T-helper 2 cell treated with Interferon-gamma antibody and Interleukin-4, amounts not matched to agents 100 ng/mL and 5 ng/mL, for 36 hours (primary cell): ENCODE results near the gene PLIN5. TPM values are rescaled to one million over a fixed set of nuclear protein-coding genes. Genes with fewer than 3 reads are reported as not detected.

Source experiments
- intact Hi-C: fragments of 100-400 bp; cut with micrococcal nuclease; formaldehyde crosslinking; loops from one replicate; pipeline ENCODE4 v1.15.1; 2023
- total RNA-seq: library from RNA; stranded (reverse); gene quantifications from 2 replicates; pipeline ENCODE4 v1.2.3, GENCODE V29; 2022

The PLIN5 gene
- total RNA-seq, 1 donor from 2014 or later, result not detected

GRCh38 chr19:4524808-4525562 is 10.0 kb downstream of the PLIN5 start:
- intact Hi-C loops, result loop anchor here (2.0 kb wide), 1 partner anchor 258 kb away; no protein-coding TSS in a partner anchor

- intact Hi-C loops, result loop anchor here (2.0 kb wide), 1 partner anchor 257 kb away; no protein-coding TSS in a partner anchor
Measured at GRCh38 chr19:4523306-4524110, 11.5 kb downstream of the PLIN5 start.

- intact Hi-C loops, result no loop called here
Measured at GRCh38 chr19:4522291-4523002, 12.6 kb downstream of the PLIN5 start.

GRCh38 chr19:4521888-4522242 is 13.2 kb downstream of the PLIN5 start:
- intact Hi-C loops, result no loop called here

- intact Hi-C loops, result no loop called here
Measured at GRCh38 chr19:4521170-4521887, 13.7 kb downstream of the PLIN5 start.

- intact Hi-C loops, result no loop called here
Measured at GRCh38 chr19:4519521-4520277, 15.3 kb downstream of the PLIN5 start.

- intact Hi-C loops, result no loop called here
Measured at GRCh38 chr19:4519172-4519496, 15.9 kb downstream of the PLIN5 start.

- intact Hi-C loops, result no loop called here
Measured at GRCh38 chr19:4518345-4519171, 16.5 kb downstream of the PLIN5 start, which contains the start of gene PLIN4. PLIN4 (minus strand) TSS chr19:4518486; CDS start chr19:4518272, 214 bp downstream.

- intact Hi-C loops, result no loop called here
Measured at GRCh38 chr19:4517451-4518057, 17.5 kb downstream of the PLIN5 start.

GRCh38 chr19:4516939-4517300 is 18.1 kb downstream of the PLIN5 start:
- intact Hi-C loops, result no loop called here

GRCh38 chr19:4516199-4516938 is 18.7 kb downstream of the PLIN5 start:
- intact Hi-C loops, result no loop called here

- intact Hi-C loops, result no loop called here
Measured at GRCh38 chr19:4515732-4516131, 19.3 kb downstream of the PLIN5 start.

GRCh38 chr19:4513248-4513647 is 21.8 kb downstream of the PLIN5 start:
- intact Hi-C loops, result no loop called here

GRCh38 chr19:4512070-4512469 is 23.0 kb downstream of the PLIN5 start:
- intact Hi-C loops, result no loop called here

GRCh38 chr19:4511300-4512054 is 23.5 kb downstream of the PLIN5 start:
- intact Hi-C loops, result no loop called here

GRCh38 chr19:4510435-4511255 is 24.4 kb downstream of the PLIN5 start:
- intact Hi-C loops, result no loop called here

GRCh38 chr19:4508698-4509097 is 26.3 kb downstream of the PLIN5 start:
- intact Hi-C loops, result no loop called here
